Hair follicular keratinocyte (primary cell): ENCODE results near the gene OVCA2. TPM values are rescaled to one million over a fixed set of nuclear protein-coding genes. Genes with fewer than 3 reads are reported as not detected.

Experiments used
- total RNA-seq: library from RNA; depleted of rRNA; stranded (reverse); fragments of >200 nt; gene quantifications from 2 replicates; pipeline ENCODE4 v1.2.3, GENCODE V29; 2015

OVCA2 gene
- total RNA-seq, result 67.2 and 74.0 TPM in 2 replicates

GRCh38 chr17:2041561-2042389 lies at the start of gene OVCA2:
Gene OVCA2 (plus strand): TSS chr17:2042022. CDS start chr17:2042048, 26 bp downstream.

GRCh38 chr17:2025220-2025621 lies 16.6 kb upstream of the OVCA2 start, which contains the start of gene RTN4RL1:
Gene RTN4RL1 (minus strand): TSS chr17:2025334. CDS start chr17:2024865, 469 bp downstream.

GRCh38 chr17:2029911-2030778 lies 11.7 kb upstream of the OVCA2 start, which contains the start of gene DPH1:
Gene DPH1 (plus strand): TSS chr17:2030153. CDS start chr17:2030170, 17 bp downstream.

GRCh38 chr17:2054512-2055291 lies 12.9 kb downstream of the OVCA2 start, which contains the start of gene HIC1:
Gene HIC1 (plus strand): TSS chr17:2055103. CDS start chr17:2056691, 1,588 bp downstream.

Other genes starting within 250 kb of the OVCA2 start
- 4.7 and 6.3 TPM in 2 replicates for gene SMYD4, start 212.1 kb upstream of the OVCA2 start, total RNA-seq
- 20.1 and 27.5 TPM in 2 replicates for gene RPA1, start 212.0 kb upstream of the OVCA2 start, total RNA-seq
- gene RTN4RL1, start 16.7 kb upstream of the OVCA2 start, total RNA-seq, result 4.4 and 8.0 TPM in 2 replicates
- 21.0 and 24.6 TPM in 2 replicates for gene DPH1, start 11.9 kb upstream of the OVCA2 start, total RNA-seq
- gene HIC1, start 13.1 kb downstream of the OVCA2 start, total RNA-seq, result 3.3 and 3.7 TPM in 2 replicates